ENCODE results near the gene LIF.
A peak's percentile ranks its signal among the peaks of the same experiment; 100 is the strongest.
"Not testable (repeated sequence)": the region's sequence is repeated elsewhere in the genome, so short reads cannot be mapped to it uniquely, and the experiment has no call there.

Gene LIF

GRCh38 chr22:30224161-30224857 lies 22.2 kb downstream of the LIF start:
- no peak for DNase-seq

GRCh38 chr22:30223303-30223702 lies 23.3 kb downstream of the LIF start:
- DNase-seq: no peak

- no peak for DNase-seq
These were observed 24.2 kb downstream of the LIF start for GRCh38 chr22:30222321-30222720.

GRCh38 chr22:30221121-30221992 lies 25.2 kb downstream of the LIF start:
- DNase-seq: no peak

GRCh38 chr22:30220338-30221012 lies 26.1 kb downstream of the LIF start:
- no peak for DNase-seq

- no peak for DNase-seq
These were observed 26.8 kb downstream of the LIF start for GRCh38 chr22:30219668-30220278.

- DNase-seq: no peak
These were observed 27.4 kb downstream of the LIF start for GRCh38 chr22:30219049-30219654.

GRCh38 chr22:30217698-30218560 lies 28.6 kb downstream of the LIF start:
- no peak for DNase-seq

- DNase-seq: no peak
These were observed 29.8 kb downstream of the LIF start for GRCh38 chr22:30216710-30217109.

- DNase-seq: not testable (repeated sequence)
These were observed 30.3 kb downstream of the LIF start for GRCh38 chr22:30216272-30216671.

- DNase-seq: no peak
These were observed 31.7 kb downstream of the LIF start for GRCh38 chr22:30214703-30215407.

GRCh38 chr22:30212996-30213441 lies 33.5 kb downstream of the LIF start:
- no peak for DNase-seq

- no peak for DNase-seq
These were observed 34.1 kb downstream of the LIF start for GRCh38 chr22:30212363-30212995.

- DNase-seq: no peak
These were observed 35.3 kb downstream of the LIF start for GRCh38 chr22:30211124-30211820.

- no peak for DNase-seq
These were observed 36.2 kb downstream of the LIF start for GRCh38 chr22:30210235-30210909.

- no peak for DNase-seq
These were observed 36.9 kb downstream of the LIF start for GRCh38 chr22:30209642-30210041.

GRCh38 chr22:30208631-30209603 lies 37.6 kb downstream of the LIF start:
- DNase-seq: peak; percentile 75

GRCh38 chr22:30206944-30207343 lies 39.6 kb downstream of the LIF start:
- peak; percentile 69 for DNase-seq
